WTC11 (cell line): Measurements from ENCODE around the gene ACY1. TPM values are rescaled to one million over a fixed set of nuclear protein-coding genes. Genes with fewer than 3 reads are reported as not detected.
A peak's percentile ranks its signal among the peaks of the same experiment; 100 is the strongest.

Experiments used
- ATAC-seq: fragments of 200-7000 bp; cut with Tn5 transposase; 2 replicates; pipeline ENCODE4 v1.10.0; 2021; ENCODE audit warnings: mild to moderate bottlenecking, moderate library complexity
- CTCF ChIA-PET: fragments of 300-600 bp; sonication (Branson Sonifier 250); formaldehyde crosslinking; loops from one replicate; lab custom pipeline; 2021; ENCODE audit warnings: antibody characterized with exemption; lab: Charles Lee
- POLR2A ChIA-PET: fragments of 350-600 bp; sonication (Branson Sonifier 250); formaldehyde crosslinking; loops from one replicate; lab custom pipeline; 2021; ENCODE audit warnings: antibody characterized with exemption; lab: Charles Lee
- DNase-seq: peaks from one replicate; pipeline ENCODE4 v3.0.0; 2021; ENCODE audit warnings: low spot score
- H3K27ac Mint-ChIP-seq: 2 replicates; pipeline ENCODE4 v1.8.0; 2021; ENCODE audit warnings: mixed read lengths
- H3K27me3 Mint-ChIP-seq: 2 replicates; pipeline ENCODE4 v1.8.0; 2021; ENCODE audit warnings: low read depth, mild to moderate bottlenecking, moderate library complexity, mixed read lengths
- H3K36me3 Mint-ChIP-seq: 2 replicates; pipeline ENCODE4 v1.8.0; 2021; ENCODE audit warnings: mixed read lengths
- H3K4me1 Mint-ChIP-seq: 2 replicates; pipeline ENCODE4 v1.8.0; 2022; ENCODE audit warnings: mixed read lengths
- H3K4me3 Mint-ChIP-seq: 2 replicates; pipeline ENCODE4 v1.8.0; 2021; ENCODE audit warnings: mild to moderate bottlenecking, moderate library complexity, mixed read lengths
- H3K9me3 Mint-ChIP-seq: 2 replicates; pipeline ENCODE4 v1.8.0; 2021; ENCODE audit warnings: mixed read lengths
- ESRRA ChIP-seq: sonication (generic); formaldehyde crosslinking; IDR thresholded peaks from 2 replicates; pipeline ENCODE4 v1.8.1; 2022; ENCODE audit warnings: mild to moderate bottlenecking, missing genetic modification reagents, borderline replicate concordance
- GRHL2 ChIP-seq: fragments of 250-450 bp; sonication (Bioruptor Pico); IDR thresholded peaks from 2 replicates; pipeline ENCODE4 v1.8.0; 2022; ENCODE audit warnings: mild to moderate bottlenecking, moderate library complexity; ENCODE audit not compliant: insufficient replicate concordance, severe bottlenecking
- TP53 ChIP-seq: sonication (generic); formaldehyde crosslinking; IDR thresholded peaks from 2 replicates; pipeline ENCODE4 v1.8.1; 2023; ENCODE audit warnings: mild to moderate bottlenecking, missing genetic modification reagents
- ZNF317 ChIP-seq: sonication (generic); formaldehyde crosslinking; IDR thresholded peaks from 2 replicates; pipeline ENCODE4 v1.8.1; 2023; ENCODE audit warnings: low read depth, mild to moderate bottlenecking, moderate library complexity, missing genetic modification reagents, borderline replicate concordance
- ZNF423 ChIP-seq: fragments of 250-450 bp; sonication (Bioruptor Pico); IDR thresholded peaks from 2 replicates; pipeline ENCODE4 v2.1.2; 2022; ENCODE audit warnings: mild to moderate bottlenecking, moderate library complexity
- total RNA-seq: library from RNA; stranded (reverse); gene quantifications from 3 replicates; pipeline ENCODE4 v1.2.3, GENCODE V29; 2021
- TF ChIP-seq, protein P1 (sequence below): sonication (generic); formaldehyde crosslinking; conservative IDR thresholded peaks from 2 replicates; pipeline ENCODE4 v1.8.1; 2022; ENCODE audit warnings: mild to moderate bottlenecking, missing genetic modification reagents
- TF ChIP-seq, protein P2 (sequence below): sonication (generic); formaldehyde crosslinking; IDR thresholded peaks from 2 replicates; pipeline ENCODE4 v1.8.1; 2022; ENCODE audit warnings: mild to moderate bottlenecking, missing genetic modification reagents, moderate library complexity, borderline replicate concordance
- TF ChIP-seq, protein P3 (sequence below): sonication (generic); formaldehyde crosslinking; IDR thresholded peaks from 2 replicates; pipeline ENCODE4 v1.8.0; 2022; ENCODE audit warnings: mild to moderate bottlenecking, missing genetic modification reagents
- TF ChIP-seq, protein P4 (sequence below): fragments of 250-450 bp; sonication (Bioruptor Pico); conservative IDR thresholded peaks from 2 replicates; pipeline ENCODE4 v1.9.0; 2021; ENCODE audit warnings: mild to moderate bottlenecking
- TF ChIP-seq, protein P5 (sequence below): sonication (generic); formaldehyde crosslinking; IDR thresholded peaks from 2 replicates; pipeline ENCODE4 v1.8.1; 2022; ENCODE audit warnings: mild to moderate bottlenecking, moderate library complexity, missing genetic modification reagents
- TF ChIP-seq, protein P6 (sequence below): sonication (generic); formaldehyde crosslinking; IDR thresholded peaks from 2 replicates; pipeline ENCODE4 v1.8.0; 2022; ENCODE audit warnings: mild to moderate bottlenecking, missing genetic modification reagents
- TF ChIP-seq, protein P7 (sequence below): sonication (generic); formaldehyde crosslinking; IDR thresholded peaks from 2 replicates; pipeline ENCODE4 v1.8.0; 2023; ENCODE audit warnings: missing genetic modification reagents, mild to moderate bottlenecking, borderline replicate concordance
- TF ChIP-seq, protein P8 (sequence below): sonication (generic); formaldehyde crosslinking; IDR thresholded peaks from 2 replicates; pipeline ENCODE4 v1.8.1; 2022; ENCODE audit warnings: low read depth, mild to moderate bottlenecking, moderate library complexity, missing genetic modification reagents, borderline replicate concordance

The ACY1 gene
- total RNA-seq, 1 experiment from 2014 or later = 53.8 TPM

DNA sequence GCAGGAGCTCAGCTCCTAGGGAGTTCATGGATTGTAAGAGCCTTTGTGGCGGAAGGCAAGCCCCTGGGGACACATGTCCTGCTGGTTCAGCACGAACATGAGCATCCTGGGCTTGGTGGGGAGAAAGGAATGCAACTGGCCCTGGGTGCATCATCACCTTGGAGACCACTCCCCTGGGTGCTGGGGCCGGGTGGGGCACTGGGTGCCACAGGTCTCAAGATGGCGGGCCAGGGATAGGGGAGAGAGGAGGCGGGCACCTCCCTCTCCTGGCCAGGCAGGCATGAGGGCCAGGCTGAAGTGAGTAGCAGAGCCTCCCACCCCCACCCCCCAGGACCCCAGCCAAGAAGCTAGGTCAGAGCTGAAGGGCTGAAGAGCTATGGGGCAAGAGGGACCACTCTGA is 16.8 kb upstream of the ACY1 start (continued):
- TF ChIP-seq, protein P1, sequence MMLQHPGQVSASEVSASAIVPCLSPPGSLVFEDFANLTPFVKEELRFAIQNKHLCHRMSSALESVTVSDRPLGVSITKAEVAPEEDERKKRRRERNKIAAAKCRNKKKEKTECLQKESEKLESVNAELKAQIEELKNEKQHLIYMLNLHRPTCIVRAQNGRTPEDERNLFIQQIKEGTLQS (CRISPR knock-in tag) = no peak
- TF ChIP-seq, protein P2, sequence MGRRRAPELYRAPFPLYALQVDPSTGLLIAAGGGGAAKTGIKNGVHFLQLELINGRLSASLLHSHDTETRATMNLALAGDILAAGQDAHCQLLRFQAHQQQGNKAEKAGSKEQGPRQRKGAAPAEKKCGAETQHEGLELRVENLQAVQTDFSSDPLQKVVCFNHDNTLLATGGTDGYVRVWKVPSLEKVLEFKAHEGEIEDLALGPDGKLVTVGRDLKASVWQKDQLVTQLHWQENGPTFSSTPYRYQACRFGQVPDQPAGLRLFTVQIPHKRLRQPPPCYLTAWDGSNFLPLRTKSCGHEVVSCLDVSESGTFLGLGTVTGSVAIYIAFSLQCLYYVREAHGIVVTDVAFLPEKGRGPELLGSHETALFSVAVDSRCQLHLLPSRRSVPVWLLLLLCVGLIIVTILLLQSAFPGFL (CRISPR knock-in tag) = no peak
- TF ChIP-seq ZNF423 (CRISPR knock-in tag) = no peak

DNA sequence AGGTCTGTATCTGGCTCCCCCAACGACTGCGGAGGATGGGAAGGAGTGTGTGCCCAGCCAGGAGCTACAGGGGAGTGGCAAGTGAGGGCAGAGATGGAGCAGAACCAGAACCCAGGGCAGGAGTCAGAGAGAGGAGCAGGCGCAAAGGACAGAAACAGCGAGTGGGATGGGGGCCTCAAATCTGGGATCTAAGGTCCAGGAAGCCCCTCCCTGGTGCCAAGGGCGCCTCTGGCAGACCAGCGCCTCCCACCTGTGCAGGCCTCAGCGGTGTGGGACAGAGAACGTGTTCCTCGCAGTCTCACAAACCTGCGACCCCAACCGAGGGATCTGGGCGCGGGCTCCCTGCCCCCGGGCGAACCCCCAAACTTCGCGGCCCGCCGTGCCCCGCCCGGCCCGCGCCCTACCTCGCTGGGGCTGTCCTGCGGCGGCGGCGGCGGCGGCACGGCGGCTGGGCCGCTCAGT is 16.4 kb upstream of the ACY1 start:
- POLR2A ChIA-PET = interaction anchor here (1.1 to 3.7 kb wide), 3 partner anchors 16 to 29 kb away, joined by 4 to 23 read pairs (median 5); partner anchors contain the start of gene ACY1
- Mint-ChIP-seq H3K4me1 (peaks cover 49% of the 10 kb centered on the region), H3K27me3 (peaks cover 23% of the 10 kb centered on the region), H3K27ac (no peak overlapping the region)
- TF ChIP-seq GRHL2 = no peak
- TF ChIP-seq, protein P3, sequence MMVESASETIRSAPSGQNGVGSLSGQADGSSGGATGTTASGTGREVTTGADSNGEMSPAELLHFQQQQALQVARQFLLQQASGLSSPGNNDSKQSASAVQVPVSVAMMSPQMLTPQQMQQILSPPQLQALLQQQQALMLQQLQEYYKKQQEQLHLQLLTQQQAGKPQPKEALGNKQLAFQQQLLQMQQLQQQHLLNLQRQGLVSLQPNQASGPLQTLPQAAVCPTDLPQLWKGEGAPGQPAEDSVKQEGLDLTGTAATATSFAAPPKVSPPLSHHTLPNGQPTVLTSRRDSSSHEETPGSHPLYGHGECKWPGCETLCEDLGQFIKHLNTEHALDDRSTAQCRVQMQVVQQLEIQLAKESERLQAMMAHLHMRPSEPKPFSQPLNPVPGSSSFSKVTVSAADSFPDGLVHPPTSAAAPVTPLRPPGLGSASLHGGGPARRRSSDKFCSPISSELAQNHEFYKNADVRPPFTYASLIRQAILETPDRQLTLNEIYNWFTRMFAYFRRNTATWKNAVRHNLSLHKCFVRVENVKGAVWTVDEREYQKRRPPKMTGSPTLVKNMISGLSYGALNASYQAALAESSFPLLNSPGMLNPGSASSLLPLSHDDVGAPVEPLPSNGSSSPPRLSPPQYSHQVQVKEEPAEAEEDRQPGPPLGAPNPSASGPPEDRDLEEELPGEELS (CRISPR knock-in tag) = no peak
- TF ChIP-seq TP53 = 0 out of 2 replicates have a peak, but pooled peaks have one; percentile 4
- TF ChIP-seq ESRRA = no peak
- TF ChIP-seq, all 79 proteins: peak for 1
- Mint-ChIP-seq H3K36me3 (no peaks in the 10 kb centered on the region), H3K9me3 (no peaks in the 10 kb centered on the region), H3K4me3 (peak overlapping the region; percentile 73)
- DNase-seq = no peak
- CTCF ChIA-PET = interaction anchor here (1.1 to 6.5 kb wide), 4 partner anchors 8 to 80 kb away, joined by 4 to 60 read pairs (median 42); partner anchors contain the start of genes ABHD14A, ABHD14B, ACY1 and PARP3
- ATAC-seq = peak; percentile 10

DNA sequence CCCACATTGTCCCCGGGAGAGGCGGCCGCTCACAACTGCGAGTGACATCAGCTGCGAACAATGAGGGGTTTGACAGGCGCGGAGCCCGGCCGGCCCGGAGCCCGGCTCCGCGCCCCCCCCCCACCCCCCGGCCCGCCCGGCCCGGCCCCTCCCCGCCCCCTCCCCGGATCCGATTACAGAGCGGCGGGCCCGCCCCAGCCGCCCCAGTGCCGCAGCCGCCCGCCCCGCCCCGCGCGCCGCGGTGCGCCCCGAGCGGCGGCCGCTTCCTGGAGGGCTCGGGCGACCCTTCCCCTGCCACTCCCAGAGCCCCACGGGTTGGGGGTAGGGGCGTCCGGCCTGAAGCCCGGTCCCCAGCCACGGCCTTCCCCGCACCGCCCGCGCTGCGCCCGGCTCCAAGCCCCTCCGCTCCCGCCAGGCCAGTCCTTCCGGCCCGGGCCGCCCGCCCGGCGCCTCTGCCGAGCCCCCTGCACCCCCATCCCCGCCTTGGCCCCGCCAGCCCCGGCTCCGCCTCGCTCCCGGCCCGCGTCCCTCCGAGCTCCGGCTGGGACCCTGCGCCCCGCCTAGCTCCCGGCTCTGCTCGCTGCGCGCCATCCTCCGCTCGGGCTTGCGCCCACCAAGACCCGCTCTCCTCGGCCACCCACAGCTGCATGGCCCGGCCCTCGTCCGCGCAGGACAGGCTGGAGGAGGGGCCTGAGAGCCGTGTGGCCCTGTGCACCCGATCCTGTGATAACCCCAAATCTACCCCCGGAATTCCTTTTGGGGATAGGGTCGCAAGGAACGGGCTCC is 15.8 kb upstream of the ACY1 start, which contains the start of gene PCBP4:
Gene PCBP4, minus strand, starts transcription at position 71 of the 786 bp plus-strand sequence. CDS start 6,214 bp downstream, outside the sequence.
- no peaks in the 10 kb centered on the region for H3K9me3 Mint-ChIP-seq
- ATAC-seq (peak; percentile 40), DNase-seq (peak; percentile 69)
- ChIA-PET POLR2A (interaction anchor here (0.7 to 3.7 kb wide), 9 partner anchors 10 to 1613 kb away, joined by 4 to 23 read pairs (median 5); partner anchors contain the start of genes ACY1, GPR62, PARP3 and RRP9), CTCF (interaction anchor here (1.0 to 6.3 kb wide), 6 partner anchors 15 to 148 kb away, joined by 3 to 43 read pairs (median 10); partner anchors contain the start of genes ACY1, PARP3 and RRP9)
- H3K4me3 Mint-ChIP-seq = peak within 1 kb of the TSS; percentile 81
- H3K27ac Mint-ChIP-seq = no peak within 1 kb of the TSS; the same call in 1 of the 2 replicates
- H3K36me3 Mint-ChIP-seq = no peaks in the 10 kb centered on the region
- H3K27me3 Mint-ChIP-seq = peaks cover 22% of the 10 kb centered on the region
- peaks cover 49% of the 10 kb centered on the region for H3K4me1 Mint-ChIP-seq
- TF ChIP-seq, protein P4, sequence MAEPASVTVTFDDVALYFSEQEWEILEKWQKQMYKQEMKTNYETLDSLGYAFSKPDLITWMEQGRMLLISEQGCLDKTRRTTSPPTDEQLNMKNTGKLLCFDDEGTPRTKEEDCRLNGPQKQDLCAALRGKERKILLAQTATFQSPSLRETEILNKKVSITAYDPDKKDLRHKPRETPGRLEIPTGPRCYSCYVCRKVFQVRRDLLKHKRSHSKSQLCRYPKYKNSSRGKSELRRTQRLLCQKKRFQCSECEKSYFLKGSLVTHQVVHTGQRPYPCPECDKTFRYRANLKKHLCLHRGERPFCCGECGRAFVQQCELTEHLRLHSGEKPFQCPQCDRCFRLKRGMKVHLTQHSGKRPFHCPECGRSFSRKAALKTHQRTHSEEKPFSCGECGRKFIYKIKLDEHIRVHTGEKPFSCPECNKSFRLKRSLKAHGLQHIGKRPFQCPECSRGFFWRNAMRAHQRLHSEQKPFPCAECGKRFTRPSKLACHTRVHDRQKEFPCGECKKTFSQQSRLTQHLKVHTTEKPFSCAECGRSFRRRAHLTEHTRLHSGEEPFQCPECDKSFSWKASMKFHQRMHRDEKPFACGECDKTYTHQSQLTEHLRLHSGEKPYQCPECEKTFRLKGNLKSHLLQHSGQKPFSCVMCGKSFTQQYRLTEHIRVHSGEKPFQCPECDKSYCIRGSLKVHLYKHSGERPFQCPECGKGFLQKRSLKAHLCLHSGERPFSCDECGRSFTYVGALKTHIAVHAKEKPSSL = 0 out of 2 replicates have a peak, but pooled peaks have one; percentile 55
- TF ChIP-seq, protein P1 (CRISPR knock-in tag) = no peak
- TF ChIP-seq, protein P5, sequence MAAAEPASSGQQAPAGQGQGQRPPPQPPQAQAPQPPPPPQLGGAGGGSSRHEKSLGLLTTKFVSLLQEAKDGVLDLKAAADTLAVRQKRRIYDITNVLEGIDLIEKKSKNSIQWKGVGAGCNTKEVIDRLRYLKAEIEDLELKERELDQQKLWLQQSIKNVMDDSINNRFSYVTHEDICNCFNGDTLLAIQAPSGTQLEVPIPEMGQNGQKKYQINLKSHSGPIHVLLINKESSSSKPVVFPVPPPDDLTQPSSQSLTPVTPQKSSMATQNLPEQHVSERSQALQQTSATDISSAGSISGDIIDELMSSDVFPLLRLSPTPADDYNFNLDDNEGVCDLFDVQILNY (CRISPR knock-in tag) = peak; percentile 59; the same call in 1 of the 2 replicates
- TF ChIP-seq ZNF317 = no peak
- TF ChIP-seq, protein P6, sequence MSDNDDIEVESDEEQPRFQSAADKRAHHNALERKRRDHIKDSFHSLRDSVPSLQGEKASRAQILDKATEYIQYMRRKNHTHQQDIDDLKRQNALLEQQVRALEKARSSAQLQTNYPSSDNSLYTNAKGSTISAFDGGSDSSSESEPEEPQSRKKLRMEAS (CRISPR knock-in tag) = peak; percentile 9; the same call in 1 of the 2 replicates
- TF ChIP-seq, protein P7, sequence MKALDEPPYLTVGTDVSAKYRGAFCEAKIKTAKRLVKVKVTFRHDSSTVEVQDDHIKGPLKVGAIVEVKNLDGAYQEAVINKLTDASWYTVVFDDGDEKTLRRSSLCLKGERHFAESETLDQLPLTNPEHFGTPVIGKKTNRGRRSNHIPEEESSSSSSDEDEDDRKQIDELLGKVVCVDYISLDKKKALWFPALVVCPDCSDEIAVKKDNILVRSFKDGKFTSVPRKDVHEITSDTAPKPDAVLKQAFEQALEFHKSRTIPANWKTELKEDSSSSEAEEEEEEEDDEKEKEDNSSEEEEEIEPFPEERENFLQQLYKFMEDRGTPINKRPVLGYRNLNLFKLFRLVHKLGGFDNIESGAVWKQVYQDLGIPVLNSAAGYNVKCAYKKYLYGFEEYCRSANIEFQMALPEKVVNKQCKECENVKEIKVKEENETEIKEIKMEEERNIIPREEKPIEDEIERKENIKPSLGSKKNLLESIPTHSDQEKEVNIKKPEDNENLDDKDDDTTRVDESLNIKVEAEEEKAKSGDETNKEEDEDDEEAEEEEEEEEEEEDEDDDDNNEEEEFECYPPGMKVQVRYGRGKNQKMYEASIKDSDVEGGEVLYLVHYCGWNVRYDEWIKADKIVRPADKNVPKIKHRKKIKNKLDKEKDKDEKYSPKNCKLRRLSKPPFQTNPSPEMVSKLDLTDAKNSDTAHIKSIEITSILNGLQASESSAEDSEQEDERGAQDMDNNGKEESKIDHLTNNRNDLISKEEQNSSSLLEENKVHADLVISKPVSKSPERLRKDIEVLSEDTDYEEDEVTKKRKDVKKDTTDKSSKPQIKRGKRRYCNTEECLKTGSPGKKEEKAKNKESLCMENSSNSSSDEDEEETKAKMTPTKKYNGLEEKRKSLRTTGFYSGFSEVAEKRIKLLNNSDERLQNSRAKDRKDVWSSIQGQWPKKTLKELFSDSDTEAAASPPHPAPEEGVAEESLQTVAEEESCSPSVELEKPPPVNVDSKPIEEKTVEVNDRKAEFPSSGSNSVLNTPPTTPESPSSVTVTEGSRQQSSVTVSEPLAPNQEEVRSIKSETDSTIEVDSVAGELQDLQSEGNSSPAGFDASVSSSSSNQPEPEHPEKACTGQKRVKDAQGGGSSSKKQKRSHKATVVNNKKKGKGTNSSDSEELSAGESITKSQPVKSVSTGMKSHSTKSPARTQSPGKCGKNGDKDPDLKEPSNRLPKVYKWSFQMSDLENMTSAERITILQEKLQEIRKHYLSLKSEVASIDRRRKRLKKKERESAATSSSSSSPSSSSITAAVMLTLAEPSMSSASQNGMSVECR (CRISPR knock-in tag) = 0 out of 2 replicates have a peak, but pooled peaks have one; percentile 39
- peak; percentile 75; the same call in 1 of the 2 replicates for TF ChIP-seq TP53
- TF ChIP-seq, protein P8, sequence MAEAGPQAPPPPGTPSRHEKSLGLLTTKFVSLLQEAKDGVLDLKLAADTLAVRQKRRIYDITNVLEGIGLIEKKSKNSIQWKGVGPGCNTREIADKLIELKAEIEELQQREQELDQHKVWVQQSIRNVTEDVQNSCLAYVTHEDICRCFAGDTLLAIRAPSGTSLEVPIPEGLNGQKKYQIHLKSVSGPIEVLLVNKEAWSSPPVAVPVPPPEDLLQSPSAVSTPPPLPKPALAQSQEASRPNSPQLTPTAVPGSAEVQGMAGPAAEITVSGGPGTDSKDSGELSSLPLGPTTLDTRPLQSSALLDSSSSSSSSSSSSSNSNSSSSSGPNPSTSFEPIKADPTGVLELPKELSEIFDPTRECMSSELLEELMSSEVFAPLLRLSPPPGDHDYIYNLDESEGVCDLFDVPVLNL = 0 out of 2 replicates have a peak, but pooled peaks have one; percentile 31
